IMR-90 (cell line): ENCODE measurements around the gene GPHA2. TPM values are rescaled to one million over a fixed set of nuclear protein-coding genes. Genes with fewer than 3 reads are reported as not detected.

Source experiments
- ATAC-seq: fragments of 200-7000 bp; cut with Tn5 transposase; 2 replicates; pipeline ENCODE4 v1.9.1; 2020; ENCODE audit warnings: low read depth, mild to moderate bottlenecking, moderate library complexity
- BruUV-seq: library from RNA; stranded (reverse); fragments of 400-500 nt; replicated peaks from 2 replicates; lab custom pipeline; 2021; lab: Mats Ljungman, UMichigan
- CTCF ChIA-PET: fragments of 300-600 bp; formaldehyde crosslinking; extraction: SDS; loops from one replicate; lab custom pipeline; 2021; ENCODE audit warnings: antibody characterized with exemption; lab: Yijun Ruan, JAX
- POLR2A ChIA-PET: fragments of 300-600 bp; sonication (Branson Sonifier 250); formaldehyde crosslinking; loops from one replicate; lab custom pipeline; 2022; ENCODE audit warnings: antibody characterized with exemption; ENCODE audit not compliant: unreplicated experiment; lab: Charles Lee
- DNase-seq: peaks from one replicate; pipeline ENCODE4 v3.0.0; 2013
- H2AFZ ChIP-seq: replicated peaks from 2 replicates; pipeline ENCODE3; 2013; ENCODE audit warnings: low read length, mild to moderate bottlenecking; ENCODE audit not compliant: poor library complexity
- H2AK5ac ChIP-seq: 2 replicates; pipeline ENCODE4 v1.6.1; 2013; ENCODE audit warnings: low read depth, low read length, inconsistent platforms
- H2AK9ac ChIP-seq: replicated peaks from 2 replicates; pipeline ENCODE3; 2013; ENCODE audit warnings: mild to moderate bottlenecking, low read depth, low read length, moderate library complexity; ENCODE audit not compliant: poor library complexity
- H2BK120ac ChIP-seq: 2 replicates; pipeline ENCODE4 v1.6.1; 2013; ENCODE audit warnings: low read depth, low read length, inconsistent platforms
- H2BK15ac ChIP-seq: 3 replicates; pipeline ENCODE4 v1.6.1; 2013; ENCODE audit warnings: low read depth, low read length, inconsistent platforms
- H2BK20ac ChIP-seq: 2 replicates; pipeline ENCODE4 v1.6.1; 2013; ENCODE audit warnings: low read depth, mild to moderate bottlenecking, inconsistent platforms, low read length, moderate library complexity
- H2BK5ac ChIP-seq: 2 replicates; pipeline ENCODE4 v1.6.1; 2013; ENCODE audit warnings: mild to moderate bottlenecking, low read depth, low read length, inconsistent platforms; ENCODE audit not compliant: poor library complexity, severe bottlenecking
- H3K14ac ChIP-seq: replicated peaks from 2 replicates; pipeline ENCODE4 v1.6.1; 2013; ENCODE audit warnings: low read depth, low read length, inconsistent platforms
- H3K18ac ChIP-seq: 2 replicates; pipeline ENCODE4 v1.6.1; 2013; ENCODE audit warnings: low read depth, low read length, control low read depth
- H3K23ac ChIP-seq: 2 replicates; pipeline ENCODE4 v1.6.1; 2013; ENCODE audit warnings: low read depth, low read length, inconsistent platforms
- H3K27ac ChIP-seq: 2 replicates; pipeline ENCODE4 v1.5.1; 2013; ENCODE audit warnings: mild to moderate bottlenecking, control low read depth, low read length; ENCODE audit not compliant: insufficient read depth
- H3K27me3 ChIP-seq: 2 replicates; pipeline ENCODE4 v1.6.1; 2013; ENCODE audit warnings: low read length; ENCODE audit not compliant: control insufficient read depth, insufficient read depth
- H3K36me3 ChIP-seq: 2 replicates; pipeline ENCODE4 v1.6.1; 2013; ENCODE audit warnings: low read length, mixed read lengths; ENCODE audit not compliant: control insufficient read depth, insufficient read depth
- H3K4ac ChIP-seq: 2 replicates; pipeline ENCODE4 v1.6.1; 2013; ENCODE audit warnings: low read depth, low read length, inconsistent platforms
- H3K4me1 ChIP-seq: 2 replicates; pipeline ENCODE4 v1.6.1; 2013; ENCODE audit warnings: low read length, mixed read lengths; ENCODE audit not compliant: control insufficient read depth, insufficient read depth
- H3K4me2 ChIP-seq: 2 replicates; pipeline ENCODE4 v1.6.1; 2013; ENCODE audit warnings: low read depth, mild to moderate bottlenecking, control low read depth, low read length, moderate library complexity
- H3K4me3 ChIP-seq: 2 replicates; pipeline ENCODE4 v1.5.1; 2013; ENCODE audit warnings: low read depth, mild to moderate bottlenecking, control low read depth, low read length, moderate library complexity; ENCODE audit not compliant: insufficient read depth
- H3K56ac ChIP-seq: 2 replicates; pipeline ENCODE4 v1.6.1; 2013; ENCODE audit warnings: low read length, inconsistent platforms; ENCODE audit not compliant: insufficient read depth; ENCODE audit errors: extremely low read depth
- H3K79me1 ChIP-seq, 2 experiments: 2 replicates each; pipeline ENCODE4 v1.6.1; 2013; ENCODE audit warnings: low read length in 2 of 2, inconsistent platforms in 1 of 2, low read depth in 1 of 2
- H3K9ac ChIP-seq: 2 replicates; pipeline ENCODE4 v1.6.1; 2013; ENCODE audit warnings: low read depth, low read length, control low read depth
- H3K9me1 ChIP-seq: 2 replicates; pipeline ENCODE4 v1.6.1; 2013; ENCODE audit warnings: low read length, inconsistent platforms; ENCODE audit not compliant: insufficient read depth
- H3K9me3 ChIP-seq: 2 replicates; pipeline ENCODE4 v1.6.1; 2013; ENCODE audit warnings: low read length; ENCODE audit not compliant: control insufficient read depth, insufficient read depth
- H4K20me1 ChIP-seq: 2 replicates; pipeline ENCODE4 v1.6.1; 2013; ENCODE audit warnings: low read length, inconsistent platforms; ENCODE audit not compliant: insufficient read depth
- H4K5ac ChIP-seq: 2 replicates; pipeline ENCODE4 v1.6.1; 2013; ENCODE audit warnings: mild to moderate bottlenecking, low read depth, low read length, control low read depth
- H4K8ac ChIP-seq, 2 experiments: 2 replicates each; pipeline ENCODE4 v1.6.1; 2013; ENCODE audit warnings: low read depth in 2 of 2, low read length in 2 of 2, control low read depth in 1 of 2, inconsistent platforms in 1 of 2
- H4K91ac ChIP-seq: 2 replicates; pipeline ENCODE4 v1.6.1; 2013; ENCODE audit warnings: low read depth, low read length, inconsistent platforms; ENCODE audit not compliant: insufficient read depth
- BHLHE40 ChIP-seq: fragments of 150-350 bp; IDR thresholded peaks from 2 replicates; pipeline ENCODE4 v1.6.1; 2016; ENCODE audit warnings: mild to moderate bottlenecking, low read depth, low read length
- CEBPB ChIP-seq: IDR thresholded peaks from 2 replicates; pipeline ENCODE4 v1.6.1; 2012; ENCODE audit warnings: low read depth, low read length, improper control_type of control experiment
- CHD1 ChIP-seq: IDR thresholded peaks from 2 replicates; pipeline ENCODE4 v1.6.1; 2012; ENCODE audit warnings: low read depth, low read length, improper control_type of control experiment
- CTCF ChIP-seq: conservative IDR thresholded peaks from 2 replicates; pipeline ENCODE4 v1.5.1; 2012; ENCODE audit warnings: mild to moderate bottlenecking, low read depth, low read length, improper control_type of control experiment
- ELK1 ChIP-seq: fragments of 150-350 bp; IDR thresholded peaks from 2 replicates; pipeline ENCODE4 v1.6.1; 2016; ENCODE audit warnings: low read depth, mild to moderate bottlenecking, low read length, moderate library complexity, borderline replicate concordance
- FOS ChIP-seq: fragments of 150-350 bp; IDR thresholded peaks from 2 replicates; pipeline ENCODE4 v1.6.1; 2016; ENCODE audit warnings: low read depth, low read length
- MAFK ChIP-seq: IDR thresholded peaks from 2 replicates; pipeline ENCODE4 v1.6.1; 2012; ENCODE audit warnings: low read depth, low read length, improper control_type of control experiment
- MAZ ChIP-seq: IDR thresholded peaks from 2 replicates; pipeline ENCODE4 v1.6.1; 2012; ENCODE audit warnings: low read depth, mild to moderate bottlenecking, low read length, improper control_type of control experiment, moderate library complexity, borderline replicate concordance
- MXI1 ChIP-seq: IDR thresholded peaks from 2 replicates; pipeline ENCODE4 v1.6.1; 2012; ENCODE audit warnings: low read depth, mild to moderate bottlenecking, low read length, moderate library complexity, borderline replicate concordance
- NFE2L2 ChIP-seq: fragments of 150-350 bp; IDR thresholded peaks from 2 replicates; pipeline ENCODE4 v1.6.1; 2016; ENCODE audit warnings: low read depth, mild to moderate bottlenecking, low read length
- POLR2A ChIP-seq: IDR thresholded peaks from 2 replicates; pipeline ENCODE4 v1.6.1; 2012; ENCODE audit warnings: mild to moderate bottlenecking, low read depth, low read length
- RAD21 ChIP-seq: IDR thresholded peaks from 2 replicates; pipeline ENCODE4 v1.6.1; 2012; ENCODE audit warnings: low read length, improper control_type of control experiment
- RCOR1 ChIP-seq: IDR thresholded peaks from 2 replicates; pipeline ENCODE4 v1.6.1; 2012; ENCODE audit warnings: mild to moderate bottlenecking, low read length, improper control_type of control experiment; ENCODE audit not compliant: insufficient replicate concordance
- RFX5 ChIP-seq: IDR thresholded peaks from 2 replicates; pipeline ENCODE4 v1.8.0; 2012; ENCODE audit warnings: low read depth, mild to moderate bottlenecking, low read length, moderate library complexity
- SMC3 ChIP-seq: fragments of 150-350 bp; IDR thresholded peaks from 2 replicates; pipeline ENCODE4 v1.6.1; 2016; ENCODE audit warnings: low read depth, mild to moderate bottlenecking, antibody characterized with exemption, low read length, moderate library complexity
- USF2 ChIP-seq: fragments of 150-350 bp; IDR thresholded peaks from 2 replicates; pipeline ENCODE4 v1.6.1; 2017; ENCODE audit warnings: mild to moderate bottlenecking, antibody characterized with exemption, low read length, low read depth
- WGBS, 2 experiments: methylation state at CpG; one replicate each; pipeline versions ENCODE4 v1.1.5 to v1.1.7; 2013; ENCODE audit warnings: missing lambda C conversion rate in 2 of 2; ENCODE audit not compliant: insufficient read length in 1 of 2; ENCODE audit errors: extremely low coverage in 2 of 2; 5-methylcytosine and 5-hydroxymethylcytosine counted together
- dilution Hi-C: fragments of 300-500 bp; cut with HindIII; formaldehyde crosslinking; loops from one replicate; pipeline ENCODE4 v1.14.3; 2018; ENCODE audit warnings: low sequenced_read_pairs; ENCODE audit not compliant: unreplicated experiment
- in situ Hi-C: fragments of 300-500 bp; cut with MboI; formaldehyde crosslinking; loops from 3 replicates; pipeline ENCODE4 v1.14.3; 2019; ENCODE audit warnings: low sequenced_read_pairs, inconsistent platforms, mixed read lengths
- intact Hi-C: fragments of 100-400 bp; cut with micrococcal nuclease; formaldehyde crosslinking; loops from 2 replicates; pipeline ENCODE4 v1.10.0; 2022
- polyA plus RNA-seq, 3 experiments: library from polyadenylated mRNA; depleted of rRNA; stranded (reverse); fragments of >200 nt; gene quantifications; 2 replicates each; pipeline ENCODE4 v1.2.3, GENCODE V29; 2012; ENCODE audit warnings: low replicate concordance in 1 of 3
- total RNA-seq: library from RNA; depleted of rRNA; stranded (reverse); fragments of >200 nt; gene quantifications from 2 replicates; pipeline ENCODE4 v1.2.3, GENCODE V29; 2012

GPHA2 gene
- total and polyA plus RNA-seq, 2 of the 4 experiments (the other 2 are of a cell fraction): not detected

GRCh38 chr11:64910451-64911093 is 25.1 kb downstream of the GPHA2 start:
- Histone ChIP-seq H3K9me1 (no peaks in the 10 kb centered on the region), H4K91ac (no peak overlapping the region), H3K14ac (no peak overlapping the region), H2BK15ac (no peak overlapping the region), H3K27ac (no peak overlapping the region), H2AK9ac (no peak overlapping the region), H4K8ac (no peak overlapping the region), H3K4me1 (no peaks in the 10 kb centered on the region), H2AFZ (no peak overlapping the region), H3K4me3 (no peak overlapping the region), H3K18ac (no peak overlapping the region), H3K4ac (no peak overlapping the region), H2BK5ac (no peak overlapping the region), H2AK5ac (no peak overlapping the region), H3K23ac (no peak overlapping the region), H3K36me3 (peaks cover 66% of the 10 kb centered on the region), H2BK120ac (no peak overlapping the region), H3K4me2 (no peak overlapping the region), H3K9ac (no peak overlapping the region), H2BK20ac (no peak overlapping the region), H3K9me3 (no peaks in the 10 kb centered on the region), H3K56ac (no peak overlapping the region), H3K79me1 (peaks cover 0 to 11% of the 10 kb centered on the region in 2 experiments; a peak in 2 of 4 replicates), H4K20me1 (no peaks in the 10 kb centered on the region), H3K27me3 (no peaks in the 10 kb centered on the region), H4K5ac (no peak overlapping the region)
- dilution Hi-C loops: no loop called here
- DNase-seq (no peak), ATAC-seq (no peak)
- ChIA-PET CTCF (no interaction called here), POLR2A (no interaction called here)
- intact Hi-C loops: no loop called here
- no TSS peak for BruUV-seq
- 97% methylated on average over 15 of the region's 27 CpGs; no CpG with 5 or more reads in 1 of the 2 experiments for WGBS, 2 experiments
- in situ Hi-C loops: no loop called here
- TF ChIP-seq MXI1 (no peak), RCOR1 (no peak), CEBPB (no peak), FOS (no peak), RFX5 (no peak), USF2 (no peak), ELK1 (no peak), MAZ (no peak), NFE2L2 (no peak), SMC3 (no peak), MAFK (no peak), CHD1 (no peak), RAD21 (no peak), BHLHE40 (no peak), POLR2A (no peak), CTCF (no peak)
